Glutamatergic neuron (in vitro differentiated cells): ENCODE measurements around the gene SMCO4. TPM values are rescaled to one million over a fixed set of nuclear protein-coding genes. Genes with fewer than 3 reads are reported as not detected.

Experiments used
- DNase-seq: peaks from one replicate; pipeline ENCODE4 v3.0.0; 2022
- H3K27ac Mint-ChIP-seq: one replicate; pipeline ENCODE4 v1.8.0; 2020; ENCODE audit warnings: mild to moderate bottlenecking, mixed read lengths, inconsistent platforms; ENCODE audit not compliant: unreplicated experiment
- H3K27me3 Mint-ChIP-seq: one replicate; pipeline ENCODE4 v1.8.0; 2020; ENCODE audit warnings: mild to moderate bottlenecking, moderate library complexity, mixed read lengths, inconsistent platforms; ENCODE audit not compliant: unreplicated experiment
- H3K36me3 Mint-ChIP-seq: one replicate; pipeline ENCODE4 v1.8.0; 2020; ENCODE audit warnings: mild to moderate bottlenecking, mixed read lengths, inconsistent platforms; ENCODE audit not compliant: unreplicated experiment
- H3K4me1 Mint-ChIP-seq: one replicate; pipeline ENCODE4 v1.8.0; 2020; ENCODE audit warnings: mild to moderate bottlenecking, low read depth, mixed read lengths, inconsistent platforms; ENCODE audit not compliant: unreplicated experiment
- H3K4me3 Mint-ChIP-seq: one replicate; pipeline ENCODE4 v1.8.0; 2020; ENCODE audit warnings: mild to moderate bottlenecking, mixed read lengths, inconsistent platforms; ENCODE audit not compliant: unreplicated experiment
- H3K9me3 Mint-ChIP-seq: one replicate; pipeline ENCODE4 v1.8.0; 2020; ENCODE audit warnings: mild to moderate bottlenecking, moderate library complexity, mixed read lengths, inconsistent platforms; ENCODE audit not compliant: unreplicated experiment
- total RNA-seq: library from RNA; stranded (reverse); fragmentation: NEBNext Ultra II Directional; extraction: Animal tissue kit (Norgen Biotek cat#: 25700); gene quantifications from one replicate; pipeline ENCODE4 v1.2.1, GENCODE V29; 2021; ENCODE audit not compliant: unreplicated experiment
- TF ChIP-seq, protein P1 (sequence below): fragments of 200-600 bp; sonication (generic); IDR thresholded peaks from one replicate; pipeline ENCODE4 v1.5.0; 2021; ENCODE audit not compliant: partially characterized antibody, unreplicated experiment

Gene SMCO4
- total RNA-seq, 1 donor from 2014 or later = 3.0 TPM

DNA sequence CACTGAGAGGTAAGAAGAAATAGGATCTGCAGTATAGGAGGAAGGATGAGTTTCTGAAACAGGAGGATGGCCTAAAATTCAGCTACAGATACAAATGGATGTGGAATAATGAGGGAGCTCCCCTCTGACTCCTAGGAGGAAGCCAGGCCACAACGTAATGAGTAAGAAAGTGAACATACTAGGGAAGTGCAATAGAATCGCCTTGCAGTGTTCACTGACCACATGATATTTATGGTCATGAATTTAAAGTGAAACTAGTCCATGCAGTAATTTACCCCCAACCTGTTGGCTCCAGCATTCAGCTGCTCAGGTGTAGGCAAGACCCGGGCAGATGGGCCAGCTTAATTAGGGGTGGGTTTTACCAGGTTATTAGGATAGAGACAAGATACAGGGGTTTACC, 110.9 kb downstream of the SMCO4 start:
- no peak overlapping the region for H3K4me3 Mint-ChIP-seq
- TF ChIP-seq, protein P1, sequence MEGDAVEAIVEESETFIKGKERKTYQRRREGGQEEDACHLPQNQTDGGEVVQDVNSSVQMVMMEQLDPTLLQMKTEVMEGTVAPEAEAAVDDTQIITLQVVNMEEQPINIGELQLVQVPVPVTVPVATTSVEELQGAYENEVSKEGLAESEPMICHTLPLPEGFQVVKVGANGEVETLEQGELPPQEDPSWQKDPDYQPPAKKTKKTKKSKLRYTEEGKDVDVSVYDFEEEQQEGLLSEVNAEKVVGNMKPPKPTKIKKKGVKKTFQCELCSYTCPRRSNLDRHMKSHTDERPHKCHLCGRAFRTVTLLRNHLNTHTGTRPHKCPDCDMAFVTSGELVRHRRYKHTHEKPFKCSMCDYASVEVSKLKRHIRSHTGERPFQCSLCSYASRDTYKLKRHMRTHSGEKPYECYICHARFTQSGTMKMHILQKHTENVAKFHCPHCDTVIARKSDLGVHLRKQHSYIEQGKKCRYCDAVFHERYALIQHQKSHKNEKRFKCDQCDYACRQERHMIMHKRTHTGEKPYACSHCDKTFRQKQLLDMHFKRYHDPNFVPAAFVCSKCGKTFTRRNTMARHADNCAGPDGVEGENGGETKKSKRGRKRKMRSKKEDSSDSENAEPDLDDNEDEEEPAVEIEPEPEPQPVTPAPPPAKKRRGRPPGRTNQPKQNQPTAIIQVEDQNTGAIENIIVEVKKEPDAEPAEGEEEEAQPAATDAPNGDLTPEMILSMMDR = no peak
- no peak for DNase-seq
- no peak overlapping the region for H3K27ac Mint-ChIP-seq
- peaks cover 2% of the 10 kb centered on the region for H3K27me3 Mint-ChIP-seq
- peaks cover 1% of the 10 kb centered on the region for H3K9me3 Mint-ChIP-seq
- H3K36me3 Mint-ChIP-seq = no peaks in the 10 kb centered on the region
- no peaks in the 10 kb centered on the region for H3K4me1 Mint-ChIP-seq

Other genes starting within 250 kb of the SMCO4 start
- not detected for gene DEUP1, start 212.6 kb downstream of the SMCO4 start, total RNA-seq
- 15.4 TPM for gene CEP295, start 118.3 kb upstream of the SMCO4 start, total RNA-seq
- gene TAF1D, start 198.1 kb upstream of the SMCO4 start, total RNA-seq = 71.9 TPM
- 19.5 TPM for gene C11orf54, start 198.3 kb upstream of the SMCO4 start, total RNA-seq
- 73.0 TPM for gene MED17, start 240.9 kb upstream of the SMCO4 start, total RNA-seq